GM12878 (cell line): ENCODE results near the gene ATP2B1. TPM values are rescaled to one million over a fixed set of nuclear protein-coding genes. Genes with fewer than 3 reads are reported as not detected.

Source experiments
- ATAC-seq: fragments of 200-7000 bp; cut with Tn5 transposase; 3 replicates; pipeline ENCODE4 v1.9.1; 2020; ENCODE audit warnings: mild to moderate bottlenecking, moderate library complexity
- BruUV-seq: library from RNA; stranded (reverse); fragments of 400-500 nt; replicated peaks from 2 replicates; lab custom pipeline; 2021; lab: Mats Ljungman, UMichigan
- CTCF ChIA-PET: fragments of 300-600 bp; sonication (Branson Sonifier 250); formaldehyde crosslinking; extraction: SDS; loops from one replicate; lab custom pipeline; 2021; ENCODE audit warnings: inconsistent platforms; lab: Yijun Ruan, JAX
- POLR2A ChIA-PET: fragments of 350-600 bp; formaldehyde crosslinking; extraction: SDS; loops from one replicate; lab custom pipeline; 2021; ENCODE audit warnings: inconsistent platforms; lab: Charles Lee
- RAD21 ChIA-PET: fragments of 300-600 bp; sonication (Branson Sonifier 250); formaldehyde crosslinking; loops from one replicate; lab custom pipeline; 2023; ENCODE audit warnings: antibody characterized with exemption; ENCODE audit not compliant: unreplicated experiment; lab: Charles Lee
- SMC1A ChIA-PET: fragments of 300-600 bp; sonication (Branson Sonifier 250); formaldehyde crosslinking; loops from one replicate; lab custom pipeline; 2023; ENCODE audit not compliant: unreplicated experiment, uncharacterized antibody; lab: Charles Lee
- DNase-seq: peaks from one replicate; pipeline ENCODE4 v3.0.0-alpha.2; 2011; ENCODE audit warnings: low read depth, low spot score
- FAIRE-seq: peaks from 3 replicates; lab custom pipeline; 2011; peaks lifted over from hg19 to GRCh38; lab: Jason Lieb, UNC
- H2AFZ ChIP-seq: 2 replicates; pipeline ENCODE4 v1.6.0; 2011; ENCODE audit warnings: low read depth, low read length, control low read depth; ENCODE audit not compliant: control insufficient read depth
- H3K27ac ChIP-seq: 2 replicates; pipeline ENCODE4 v1.5.1; 2011; ENCODE audit warnings: control low read depth; ENCODE audit not compliant: control insufficient read depth, insufficient read depth
- H3K27me3 ChIP-seq, 2 experiments: replicated peaks in 1 of 2; 2 replicates each; pipeline versions ENCODE4 v1.6.0 to v1.6.1; 2011; ENCODE audit warnings: low read length in 1 of 2; ENCODE audit not compliant: control insufficient read depth in 2 of 2, insufficient read depth in 2 of 2
- H3K36me3 ChIP-seq, 2 experiments: 2 replicates each; pipeline ENCODE4 v1.5.1; 2011; ENCODE audit warnings: low read length in 1 of 2; ENCODE audit not compliant: control insufficient read depth in 2 of 2, insufficient read depth in 2 of 2
- H3K4me1 ChIP-seq: 2 replicates; pipeline ENCODE4 v1.6.1; 2011; ENCODE audit warnings: mild to moderate bottlenecking, low read length, moderate library complexity, mixed read lengths; ENCODE audit not compliant: control insufficient read depth, insufficient read depth
- H3K4me2 ChIP-seq: 2 replicates; pipeline ENCODE4 v1.6.0; 2011; ENCODE audit warnings: control low read depth; ENCODE audit not compliant: control insufficient read depth, insufficient read depth
- H3K4me3 ChIP-seq: fragments of 200-600 bp; sonication (generic); 2 replicates; pipeline ENCODE4 v1.5.1; 2016
- H3K79me2 ChIP-seq: 2 replicates; pipeline ENCODE4 v1.6.0; 2011; ENCODE audit warnings: low read length; ENCODE audit not compliant: control insufficient read depth, insufficient read depth
- H3K9ac ChIP-seq: 2 replicates; pipeline ENCODE4 v1.8.0; 2011; ENCODE audit warnings: low read length, control low read depth, mixed read lengths; ENCODE audit not compliant: control insufficient read depth, insufficient read depth
- H3K9me3 ChIP-seq: replicated peaks from 3 replicates; pipeline ENCODE4 v1.5.1; 2011; ENCODE audit warnings: mild to moderate bottlenecking, low read length; ENCODE audit not compliant: control insufficient read depth, insufficient read depth
- H4K20me1 ChIP-seq: 2 replicates; pipeline ENCODE4 v1.6.0; 2011; ENCODE audit not compliant: control insufficient read depth, insufficient read depth
- BRCA1 ChIP-seq: IDR thresholded peaks from 2 replicates; pipeline ENCODE4 v1.6.1; 2011; ENCODE audit warnings: low read depth, low read length, improper control_type of control experiment
- CBFB ChIP-seq: IDR thresholded peaks from 2 replicates; pipeline ENCODE4 v1.6.1; 2016; ENCODE audit warnings: antibody characterized with exemption, low read depth
- E2F4 ChIP-seq: IDR thresholded peaks from 2 replicates; pipeline ENCODE4 v1.6.1; 2012; ENCODE audit warnings: low read depth, low read length, improper control_type of control experiment
- FOXM1 ChIP-seq: IDR thresholded peaks from 2 replicates; pipeline ENCODE4 v1.6.1; 2012; ENCODE audit warnings: low read depth, mild to moderate bottlenecking, inconsistent platforms, low read length, moderate library complexity
- NR2C2 ChIP-seq: IDR thresholded peaks from 2 replicates; pipeline ENCODE4 v1.6.1; 2011; ENCODE audit warnings: borderline replicate concordance, low read depth; ENCODE audit not compliant: control insufficient read depth, insufficient read length
- PRDM15 ChIP-seq: fragments of 450-650 bp; formaldehyde crosslinking; IDR thresholded peaks from 2 replicates; pipeline ENCODE4 v1.4.0; 2020; ENCODE audit warnings: mild to moderate bottlenecking, moderate library complexity
- RBBP5 ChIP-seq: fragments of 200-600 bp; sonication (generic); conservative IDR thresholded peaks from 2 replicates; pipeline ENCODE4 v1.6.1; 2016
- REST ChIP-seq: IDR thresholded peaks from 2 replicates; pipeline ENCODE4 v1.6.1; 2012; ENCODE audit warnings: mild to moderate bottlenecking, low read depth, low read length
- SMC3 ChIP-seq: IDR thresholded peaks from 2 replicates; pipeline ENCODE4 v1.6.1; 2011; ENCODE audit warnings: low read length, improper control_type of control experiment, borderline replicate concordance
- STAT1 ChIP-seq: fragments of 450-650 bp; conservative IDR thresholded peaks from 2 replicates; pipeline ENCODE4 v1.6.1; 2014; ENCODE audit warnings: antibody characterized with exemption, mild to moderate bottlenecking
- USF1 ChIP-seq: IDR thresholded peaks from 2 replicates; pipeline ENCODE4 v1.6.1; 2011; ENCODE audit warnings: borderline replicate concordance, low read depth, mild to moderate bottlenecking, moderate library complexity, mixed read lengths, low read length; ENCODE audit not compliant: insufficient read depth; ENCODE audit errors: extremely low read length
- ZSCAN29 ChIP-seq: fragments of 450-650 bp; IDR thresholded peaks from 2 replicates; pipeline ENCODE4 v1.6.1; 2017; ENCODE audit warnings: mild to moderate bottlenecking, moderate library complexity
- WGBS: methylation state at CpG from one replicate; pipeline ENCODE4 v1.1.6; 2016; ENCODE audit warnings: low lambda C conversion rate; ENCODE audit not compliant: insufficient replicate concordance, insufficient coverage; ENCODE audit errors: missing lambda C conversion rate; 5-methylcytosine and 5-hydroxymethylcytosine counted together
- in situ Hi-C: fragments of 300-500 bp; cut with MboI; formaldehyde crosslinking; loops from 9 replicates; pipeline ENCODE4 v1.14.3; 2018; ENCODE audit warnings: mixed read lengths
- intact Hi-C: fragments of 100-400 bp; cut with micrococcal nuclease; formaldehyde crosslinking; loops from one replicate; pipeline ENCODE4 v1.14.2; 2022; ENCODE audit not compliant: unreplicated experiment
- polyA plus RNA-seq, 11 experiments: library from polyadenylated mRNA; depleted of rRNA in 4 of 11; unstranded in 6 of 11; stranded (reverse) in 5 of 11; fragments of >200 nt; fragmentation: Nextera tagmentation in 4 of 11; fragmentation: Illumina TruSeq in 1 of 11; extraction: Ambion mirVana in 4 of 11; extraction: Trizol in 1 of 11; gene quantifications; 1 replicate in 1 of 11; 2 replicates in 10 of 11; pipeline versions ENCODE4 v1.2.1 to v1.2.3, GENCODE V29; 2011 to 2016; ENCODE audit warnings: inconsistent platforms in 2 of 11, missing spikeins in 2 of 11, low read depth in 1 of 11
- total RNA-seq, 4 experiments: library from RNA; depleted of rRNA in 3 of 4; stranded (reverse); fragments of >200 nt in 3 of 4; fragmentation: Illumina TruSeq in 1 of 4; extraction: Trizol in 1 of 4; gene quantifications; 2 replicates each; pipeline versions ENCODE4 v1.2.1 to v1.2.3, GENCODE V29; 2013 to 2021

The ATP2B1 gene
- total and polyA plus RNA-seq, 10 of the 15 experiments (the other 5 are each of a cell fraction or from before 2014, with no cell fraction given) = 15.9 to 67.8 (median 48.5) TPM

- Histone ChIP-seq H3K9ac (peak overlapping the region; percentile 30; the same call in 1 of the 2 replicates), H3K4me2 (peak overlapping the region; percentile 76; the same call in 1 of the 2 replicates), H3K27me3 (no peaks in the 10 kb centered on the region), H3K79me2 (no peaks in the 10 kb centered on the region), H4K20me1 (no peaks in the 10 kb centered on the region), H3K4me3 (no peak overlapping the region), H3K4me1 (peaks cover 44% of the 10 kb centered on the region), H3K9me3 (peaks cover 3% of the 10 kb centered on the region; the same call in 2 of the 3 replicates), H2AFZ (peak overlapping the region; percentile 35), H3K36me3 (no peaks in the 10 kb centered on the region), H3K27ac (peak overlapping the region; percentile 90)
- peak; percentile 91 for FAIRE-seq
- BruUV-seq = TSS peak; percentile 93
- ChIA-PET POLR2A (interaction anchor here (1.5 to 2.2 kb wide), 4 partner anchors 10 to 124 kb away, joined by 3 to 14 read pairs (median 6); partner anchors contain the start of gene ATP2B1), CTCF (interaction anchor here (0.6 to 1.1 kb wide), 2 partner anchors 48 to 1609 kb away, joined by 3 read pairs; partner anchors contain the start of gene ATP2B1), RAD21 (interaction anchor here (0.6 to 2.1 kb wide), 27 partner anchors 9 to 213 kb away, joined by 3 to 16 read pairs (median 4); partner anchors contain the start of gene ATP2B1), SMC1A (interaction anchor here (0.6 to 2.4 kb wide), 18 partner anchors 9 to 213 kb away, joined by 3 to 12 read pairs (median 4); no protein-coding TSS in a partner anchor)
- intact Hi-C loops (loop anchor here (1.0 to 5.0 kb wide), 6 partner anchors 47 to 346 kb away; no protein-coding TSS in a partner anchor), in situ Hi-C loops (no loop called here)
- peak; percentile 97 for DNase-seq
- peak; percentile 89 for ATAC-seq
- 42% methylated on average over 5 of the region's 5 CpGs for WGBS
- TF ChIP-seq NR2C2 = no peak
- no peak for TF ChIP-seq USF1
- no peak; the same call in 1 of the 2 replicates for TF ChIP-seq REST
- TF ChIP-seq BRCA1 = no peak
- no peak for TF ChIP-seq ZSCAN29
- no peak for TF ChIP-seq E2F4
- 0 out of 2 replicates have a peak, but pooled peaks have one; percentile 54 for TF ChIP-seq CBFB
- no peak for TF ChIP-seq RBBP5
- TF ChIP-seq STAT1 = no peak
- peak; percentile 98 for TF ChIP-seq FOXM1
- no peak for TF ChIP-seq PRDM15 (CRISPR knock-in tag)
- TF ChIP-seq SMC3 = peak; percentile 24; the same call in 1 of the 2 replicates
Observed at GRCh38 chr12:89756585-89757398, 48.2 kb upstream of the ATP2B1 start.
